HG03159 (cell line): ENCODE data around the gene EDNRA.
"Not testable (repeated sequence)": the region's sequence is repeated elsewhere in the genome, so short reads cannot be mapped to it uniquely, and the experiment has no call there.

Experiments
- ATAC-seq: cut with Tn5 transposase; IDR thresholded peaks from one replicate; pipeline ENCODE4 v1.9.1; 2021; ENCODE audit warnings: mild to moderate bottlenecking, moderate library complexity; ENCODE audit not compliant: unreplicated experiment

Gene EDNRA

DNA sequence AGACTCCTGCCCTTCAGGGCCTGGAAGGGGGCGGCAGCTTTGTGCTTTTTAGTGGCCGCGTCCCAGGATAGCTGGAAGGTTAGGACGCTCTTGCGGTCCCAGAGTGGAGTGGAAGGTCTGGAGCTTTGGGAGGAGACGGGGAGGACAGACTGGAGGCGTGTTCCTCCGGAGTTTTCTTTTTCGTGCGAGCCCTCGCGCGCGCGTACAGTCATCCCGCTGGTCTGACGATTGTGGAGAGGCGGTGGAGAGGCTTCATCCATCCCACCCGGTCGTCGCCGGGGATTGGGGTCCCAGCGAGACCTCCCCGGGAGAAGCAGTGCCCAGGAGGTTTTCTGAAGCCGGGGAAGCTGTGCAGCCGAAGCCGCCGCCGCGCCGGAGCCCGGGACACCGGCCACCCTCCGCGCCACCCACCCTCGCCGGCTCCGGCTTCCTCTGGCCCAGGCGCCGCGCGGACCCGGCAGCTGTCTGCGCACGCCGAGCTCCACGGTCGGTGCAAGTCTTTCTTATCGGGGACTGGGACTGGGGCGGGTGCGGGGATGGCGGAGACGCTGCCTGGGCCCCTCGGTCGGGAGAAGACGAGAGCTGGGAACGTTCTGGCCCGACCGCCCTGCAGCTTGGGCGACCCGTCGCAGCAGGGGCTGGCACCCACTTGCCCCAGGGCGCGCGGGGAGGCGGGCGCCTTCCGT lies at the start of gene EDNRA:
EDNRA (plus strand) TSS at position 207 of the 686 bp plus-strand sequence. CDS start 4,585 bp downstream, outside the sequence.
- ATAC-seq, result no peak

GRCh38 chr4:147434370-147434769 lies 46.5 kb upstream of the EDNRA start:
- ATAC-seq, result not testable (repeated sequence)

DNA sequence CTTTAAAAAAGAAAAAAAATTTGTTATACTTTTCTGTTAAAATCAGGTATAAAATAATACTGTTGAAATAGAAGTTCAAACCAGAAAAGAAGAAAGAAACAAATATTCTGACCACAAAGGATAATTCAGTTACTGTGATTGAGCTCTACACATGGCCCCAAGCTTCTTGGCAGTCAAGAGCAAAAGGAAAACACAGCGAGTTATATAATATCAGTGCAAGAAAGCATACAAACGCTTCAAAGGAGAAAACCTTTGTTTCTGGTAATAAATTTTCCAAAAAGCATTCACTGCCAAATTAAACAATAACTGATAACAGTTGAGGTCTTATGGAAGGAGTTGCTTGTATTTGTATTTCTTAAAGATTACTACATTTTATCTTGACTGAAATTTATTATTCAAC lies 40.5 kb upstream of the EDNRA start:
- ATAC-seq, result no peak

DNA sequence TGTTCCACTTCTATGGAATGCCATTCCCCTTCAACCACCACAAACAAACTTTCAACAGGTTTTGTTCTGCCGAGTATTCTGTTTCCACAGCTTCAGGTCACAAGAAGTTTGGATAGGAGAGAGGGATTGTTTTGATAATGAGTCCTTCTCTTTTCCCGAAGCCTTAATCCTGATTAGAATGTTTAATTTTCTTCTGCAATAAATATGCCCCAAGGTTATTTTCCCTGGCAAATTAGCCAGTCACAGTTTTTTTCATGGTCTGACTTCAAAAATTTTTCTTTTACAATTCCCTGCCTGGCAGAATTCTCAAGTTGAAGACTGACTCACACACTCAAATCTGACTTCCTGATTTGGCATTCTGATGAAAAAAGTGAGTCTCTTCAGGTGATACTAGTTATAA lies 33.1 kb upstream of the EDNRA start:
- no peak for ATAC-seq

DNA sequence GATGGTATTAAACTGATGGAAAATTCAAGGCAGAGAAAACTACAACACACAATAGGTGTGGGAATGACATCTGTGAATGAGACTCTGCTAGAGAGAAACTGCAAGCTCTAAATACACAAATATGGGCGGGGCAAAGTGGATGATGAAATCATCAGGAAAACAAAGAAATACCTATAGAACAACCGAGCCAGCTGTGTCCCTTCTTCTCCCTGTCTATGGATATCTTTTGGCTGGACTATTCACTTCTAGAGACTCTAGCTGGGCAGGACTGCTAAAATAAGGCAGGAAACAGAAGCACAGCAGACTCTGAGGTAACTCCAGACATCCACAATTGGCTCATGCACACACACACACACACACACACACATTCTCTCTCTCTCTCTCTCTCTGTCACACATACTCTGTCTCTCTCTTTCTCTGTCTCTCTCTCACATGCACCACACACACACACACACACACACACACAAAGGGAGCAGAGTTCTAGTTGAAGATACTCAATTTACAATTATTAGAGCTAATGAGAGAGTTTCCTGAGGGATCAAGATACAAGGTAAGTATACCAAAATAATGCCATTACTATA lies 27.2 kb upstream of the EDNRA start:
- ATAC-seq, result no peak

DNA sequence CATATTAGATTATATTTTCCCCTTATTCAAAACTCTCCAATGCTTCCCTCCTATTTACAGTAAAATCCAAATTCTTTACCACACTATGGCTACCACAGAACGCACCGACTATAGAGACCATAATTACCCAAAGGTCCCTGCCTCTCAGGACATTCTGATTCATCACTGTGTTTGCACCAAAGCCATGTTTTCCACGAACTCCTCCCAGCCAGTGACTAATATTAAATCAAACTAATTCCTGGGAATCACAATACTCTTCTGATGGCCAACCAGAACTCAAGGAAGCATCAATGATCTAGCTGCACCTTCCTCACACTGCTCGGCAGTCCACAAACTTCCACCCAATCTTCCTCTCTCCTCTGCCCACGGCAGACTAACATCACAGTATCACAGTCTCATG lies 24.2 kb upstream of the EDNRA start:
- ATAC-seq, result no peak

DNA sequence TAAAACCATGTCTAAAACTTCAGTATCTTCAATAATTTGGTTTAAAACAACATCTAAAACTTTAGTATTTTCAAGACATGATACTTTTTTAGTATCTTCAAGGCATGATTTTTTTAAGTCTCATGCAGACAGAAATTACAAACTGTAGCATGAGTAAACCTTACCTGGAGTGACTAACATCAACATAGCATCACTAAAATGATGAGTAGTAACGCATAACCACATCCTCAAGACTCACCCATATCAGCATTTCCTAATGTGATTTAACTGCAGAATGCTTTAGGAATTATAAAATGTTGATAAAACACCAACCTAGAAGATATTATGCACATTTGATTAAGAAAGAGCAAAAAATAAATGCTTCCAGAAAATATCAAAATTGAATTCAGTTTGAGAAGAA lies 19.7 kb upstream of the EDNRA start:
- ATAC-seq, result no peak

GRCh38 chr4:147463065-147463464 lies 17.8 kb upstream of the EDNRA start:
- no peak for ATAC-seq

GRCh38 chr4:147465461-147465860 lies 15.4 kb upstream of the EDNRA start:
- ATAC-seq, result no peak

GRCh38 chr4:147477439-147477838 lies 3.5 kb upstream of the EDNRA start:
- peak; percentile 77 for ATAC-seq

DNA sequence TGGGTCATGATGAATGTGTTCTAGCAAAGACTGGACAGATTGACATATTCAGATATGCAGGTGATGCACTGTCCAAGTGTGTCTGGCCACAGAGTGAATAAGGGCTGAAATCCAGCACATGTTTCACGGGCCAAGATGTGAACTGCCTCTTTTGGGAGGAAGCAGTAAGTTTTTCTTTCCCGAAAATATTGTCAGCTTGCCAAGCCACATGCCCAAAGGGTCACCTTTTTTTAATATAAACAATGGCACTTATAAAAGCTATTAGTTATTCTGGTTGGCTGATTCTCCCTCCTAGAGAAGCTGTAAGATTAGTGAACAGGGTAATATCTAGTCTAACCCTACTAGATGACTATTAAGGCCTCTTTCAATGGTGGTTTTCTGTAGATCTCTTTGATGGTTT lies 1.5 kb upstream of the EDNRA start:
- no peak for ATAC-seq

- no peak for ATAC-seq
These were observed 1.1 kb upstream of the EDNRA start for GRCh38 chr4:147479786-147480185.

DNA sequence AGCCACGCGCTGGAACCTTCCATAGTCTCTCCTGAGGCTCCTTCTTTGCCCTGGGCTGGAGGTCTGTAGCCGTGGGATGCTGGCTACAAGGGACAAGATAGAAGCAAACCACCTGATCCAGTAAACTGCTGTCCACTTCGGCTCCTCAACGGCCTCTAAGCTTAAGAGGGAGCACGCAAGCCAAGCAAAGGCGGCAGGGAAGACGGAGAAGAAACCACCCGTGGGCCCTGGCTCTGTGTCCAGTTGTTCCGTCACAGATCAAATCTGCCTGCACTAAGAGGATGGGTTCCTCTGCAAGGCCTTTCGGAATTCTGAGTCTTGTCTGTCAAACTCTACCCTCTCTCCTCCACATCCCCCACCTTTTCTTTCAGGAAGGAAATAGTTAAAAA lies 401 bp upstream of the EDNRA start:
- no peak for ATAC-seq

- ATAC-seq, result no peak
These were observed 746 bp downstream of the EDNRA start for GRCh38 chr4:147481577-147482109.

DNA sequence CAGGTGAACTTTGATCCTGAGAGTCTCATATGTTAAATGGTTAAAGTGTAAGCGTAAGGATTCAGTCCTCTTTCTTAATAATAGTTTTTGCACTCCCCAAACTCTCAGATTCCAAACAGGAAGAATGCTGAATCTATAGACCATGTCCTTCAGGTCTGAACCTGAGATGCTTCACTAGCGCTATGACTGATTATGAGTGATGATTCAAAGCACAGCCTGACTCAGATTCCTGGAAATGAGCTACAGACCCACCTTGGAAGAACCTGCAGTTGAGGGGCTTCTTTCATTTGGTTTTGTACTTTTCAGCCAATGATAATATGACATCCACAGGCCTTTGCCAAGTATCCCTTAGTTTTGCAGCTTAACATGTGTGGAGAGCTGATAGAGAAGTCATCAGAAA lies 1.4 kb downstream of the EDNRA start:
- ATAC-seq, result no peak

- ATAC-seq, result no peak
These were observed 4.3 kb downstream of the EDNRA start for GRCh38 chr4:147485167-147485566.

DNA sequence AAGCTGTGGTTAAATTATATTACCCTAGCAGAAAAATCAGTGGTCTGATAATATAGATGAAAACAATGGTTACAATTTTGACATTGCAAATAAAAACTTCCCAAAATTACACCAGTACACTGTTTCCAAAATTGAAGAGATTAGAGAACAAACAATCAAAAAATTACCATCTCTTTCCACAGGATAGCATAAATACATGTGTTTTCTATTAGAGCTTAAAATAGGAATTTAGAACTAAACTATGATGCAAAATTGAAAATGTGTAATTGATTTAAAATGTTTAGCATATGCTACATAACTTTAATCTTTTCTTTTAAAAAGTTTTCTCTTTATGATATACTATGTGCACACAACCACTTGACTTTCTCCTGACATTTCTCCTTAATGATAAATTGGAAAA lies 6.7 kb downstream of the EDNRA start:
- no peak for ATAC-seq

- no peak for ATAC-seq
These were observed 7.7 kb downstream of the EDNRA start for GRCh38 chr4:147488556-147488955.

- ATAC-seq, result no peak
These were observed 10.2 kb downstream of the EDNRA start for GRCh38 chr4:147491086-147491485.

GRCh38 chr4:147492306-147492705 lies 11.4 kb downstream of the EDNRA start:
- no peak for ATAC-seq

GRCh38 chr4:147492761-147493160 lies 11.9 kb downstream of the EDNRA start:
- no peak for ATAC-seq

DNA sequence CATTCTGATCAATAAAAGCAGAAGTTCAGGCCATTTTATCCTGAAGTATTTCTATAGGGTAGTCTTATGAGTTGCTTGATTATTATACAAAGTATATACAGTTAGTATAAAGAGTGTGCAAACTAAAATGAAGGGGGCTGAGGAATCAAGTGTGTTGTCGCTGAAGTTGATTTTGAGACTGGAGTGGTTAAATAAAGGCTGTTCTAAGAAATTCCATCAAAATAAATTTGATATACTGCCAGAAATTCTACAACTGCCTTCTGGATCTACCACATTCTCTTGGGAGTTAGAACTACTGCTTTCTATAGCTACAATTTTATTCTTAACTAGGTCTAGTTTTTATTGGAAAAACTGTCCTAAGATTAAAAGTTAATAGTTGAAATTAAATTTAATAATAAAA lies 12.4 kb downstream of the EDNRA start:
- no peak for ATAC-seq

GRCh38 chr4:147494301-147494700 lies 13.4 kb downstream of the EDNRA start:
- ATAC-seq, result no peak
